ENCODE data around the gene EIF4ENIF1. TPM values are rescaled to one million over a fixed set of nuclear protein-coding genes. Genes with fewer than 3 reads are reported as not detected.
"Not testable (repeated sequence)": the region's sequence is repeated elsewhere in the genome, so short reads cannot be mapped to it uniquely, and the experiment has no call there.

Gene EIF4ENIF1
- total RNA-seq, 1 experiment from 2014 or later, result 32.0 TPM

DNA sequence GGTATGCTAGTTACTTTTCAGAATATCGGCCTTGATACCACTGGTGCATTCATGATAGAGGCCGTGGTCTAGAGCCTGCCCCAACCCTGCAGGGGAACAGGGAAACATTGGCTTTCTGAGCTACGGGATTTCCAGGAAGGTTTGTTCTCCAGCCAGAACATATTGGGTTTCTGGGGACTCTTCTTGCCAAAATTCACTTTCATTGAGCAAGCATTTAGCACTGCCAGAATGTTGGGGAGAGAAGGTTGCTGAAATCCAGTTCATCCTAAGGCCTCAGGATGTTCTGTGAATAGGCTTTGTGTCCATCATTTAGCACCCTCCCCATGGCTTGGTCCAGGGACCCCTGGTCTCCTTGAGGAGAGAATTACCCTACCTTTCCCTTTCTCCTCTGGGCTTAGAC is 53.5 kb downstream of the EIF4ENIF1 start:
- Mint-ChIP-seq H3K27ac (ENCODE audit: unreplicated experiment) (no peak overlapping the region), H3K9me3 (ENCODE audit: low read depth, unreplicated experiment) (no peaks in the 10 kb centered on the region), H3K27me3 (ENCODE audit: unreplicated experiment) (no peaks in the 10 kb centered on the region), H3K4me3 (ENCODE audit: low read depth, unreplicated experiment) (no peak overlapping the region), H3K4me1 (ENCODE audit: low read depth, unreplicated experiment) (no peaks in the 10 kb centered on the region), H3K36me3 (ENCODE audit: insufficient read depth, unreplicated experiment) (peaks cover 77% of the 10 kb centered on the region)
- no TSS peak for BruUV-seq (replicated peaks)
- DNase-seq, result no peak
- CTCF ChIA-PET, result no interaction called here
- intact Hi-C loops (cut with micrococcal nuclease; ENCODE audit: unreplicated experiment), result no loop called here
- TF ChIP-seq CTCF (IDR thresholded peaks at IDR 0.05; ENCODE audit: unreplicated experiment), result no peak

DNA sequence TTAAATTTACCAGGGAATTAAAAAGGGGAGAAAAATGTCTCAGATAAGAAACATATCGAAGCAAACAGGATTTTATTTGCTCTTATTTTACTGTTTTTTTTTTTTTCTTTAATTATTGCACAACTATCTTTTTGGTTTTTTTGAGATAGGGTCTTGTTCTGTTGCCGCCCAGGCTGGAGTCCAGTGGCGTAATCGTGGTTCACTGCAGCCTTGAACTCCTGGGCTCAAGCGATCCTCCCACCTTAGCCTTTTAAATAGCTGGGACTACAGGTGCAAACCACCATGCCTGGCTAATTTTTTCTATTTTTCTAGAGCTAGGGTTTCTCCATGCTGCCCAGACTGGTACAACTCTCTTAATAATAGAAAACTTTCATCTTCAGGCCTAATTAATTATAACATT is 57.7 kb downstream of the EIF4ENIF1 start:
- Mint-ChIP-seq H3K4me1 (ENCODE audit: low read depth, unreplicated experiment) (no peaks in the 10 kb centered on the region), H3K27ac (ENCODE audit: unreplicated experiment) (no peak overlapping the region), H3K27me3 (ENCODE audit: unreplicated experiment) (no peaks in the 10 kb centered on the region), H3K36me3 (ENCODE audit: insufficient read depth, unreplicated experiment) (peaks cover 89% of the 10 kb centered on the region), H3K9me3 (ENCODE audit: low read depth, unreplicated experiment) (no peaks in the 10 kb centered on the region), H3K4me3 (ENCODE audit: low read depth, unreplicated experiment) (no peak overlapping the region)
- no peak for TF ChIP-seq CTCF (IDR thresholded peaks at IDR 0.05; ENCODE audit: unreplicated experiment)
- CTCF ChIA-PET, result no interaction called here
- no peak for DNase-seq
- intact Hi-C loops (cut with micrococcal nuclease; ENCODE audit: unreplicated experiment), result no loop called here
- no TSS peak for BruUV-seq (replicated peaks)

DNA sequence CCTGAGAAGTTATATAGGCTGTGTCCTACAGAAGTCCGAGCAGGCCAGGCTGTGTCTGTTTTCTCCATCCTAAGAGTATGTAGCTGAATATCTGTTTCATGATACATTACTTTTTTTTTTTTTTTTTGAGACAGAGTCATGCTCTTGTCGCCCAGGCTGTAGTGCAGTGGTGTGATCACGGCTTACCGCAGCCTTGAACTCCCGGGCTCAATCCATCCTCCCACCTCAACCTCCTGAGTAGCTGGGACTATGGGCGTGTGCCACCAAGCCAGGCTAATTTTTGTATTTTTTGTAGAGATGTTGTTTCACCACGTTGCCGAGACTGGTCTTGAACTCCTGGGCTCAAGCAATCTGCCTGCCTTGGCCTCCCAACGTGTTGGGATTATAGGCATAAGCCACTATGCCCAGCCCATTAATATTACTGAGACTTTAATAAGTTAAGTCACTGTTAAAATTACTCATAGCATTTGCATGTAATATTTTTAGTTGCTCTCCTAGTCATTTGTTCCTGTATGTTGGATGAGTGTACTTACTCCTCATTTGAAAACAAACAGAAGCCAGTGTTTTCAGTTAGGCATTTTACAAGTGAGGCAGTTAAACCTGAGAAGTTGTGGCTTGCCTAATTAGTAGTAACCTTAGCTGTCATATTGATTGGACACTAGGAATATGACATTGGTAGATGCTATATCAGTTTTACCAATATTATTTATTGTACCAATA is 64.2 kb downstream of the EIF4ENIF1 start:
- peaks cover 83% of the 10 kb centered on the region for H3K36me3 Mint-ChIP-seq (ENCODE audit: insufficient read depth, unreplicated experiment)
- no TSS peak for BruUV-seq (replicated peaks)
- H3K27ac Mint-ChIP-seq (ENCODE audit: unreplicated experiment), result no peak overlapping the region

GRCh38 chr22:31402350-31402749 is 87.3 kb downstream of the EIF4ENIF1 start:
- DNase-seq; H3K4me1 Mint-ChIP-seq (ENCODE audit: low read depth, unreplicated experiment); H3K4me3 Mint-ChIP-seq (ENCODE audit: low read depth, unreplicated experiment); intact Hi-C loops (cut with micrococcal nuclease; ENCODE audit: unreplicated experiment); BruUV-seq (replicated peaks); H3K9me3 Mint-ChIP-seq (ENCODE audit: low read depth, unreplicated experiment); H3K27me3 Mint-ChIP-seq (ENCODE audit: unreplicated experiment); H3K27ac Mint-ChIP-seq (ENCODE audit: unreplicated experiment): not testable (repeated sequence)
- CTCF ChIA-PET, result interaction anchor here (0.6 kb wide), 1 partner anchor 1115 kb away, joined by 3 read pairs; no protein-coding TSS in a partner anchor
- H3K36me3 Mint-ChIP-seq (ENCODE audit: insufficient read depth, unreplicated experiment), result peaks cover 79% of the 10 kb centered on the region

More for the DNA sequence above, 64.2 kb downstream of the EIF4ENIF1 start:
- no peaks in the 10 kb centered on the region for H3K9me3 Mint-ChIP-seq (ENCODE audit: low read depth, unreplicated experiment)
- intact Hi-C loops (cut with micrococcal nuclease; ENCODE audit: unreplicated experiment), result no loop called here
- no peaks in the 10 kb centered on the region for H3K27me3 Mint-ChIP-seq (ENCODE audit: unreplicated experiment)
- no peaks in the 10 kb centered on the region for H3K4me1 Mint-ChIP-seq (ENCODE audit: low read depth, unreplicated experiment)
- no peak for TF ChIP-seq CTCF (IDR thresholded peaks at IDR 0.05; ENCODE audit: unreplicated experiment)
- CTCF ChIA-PET, result no interaction called here
- H3K4me3 Mint-ChIP-seq (ENCODE audit: low read depth, unreplicated experiment), result no peak overlapping the region
- no peak for DNase-seq

- TF ChIP-seq CTCF (IDR thresholded peaks at IDR 0.05; ENCODE audit: unreplicated experiment), result no peak
- peaks cover under 1% of the 10 kb centered on the region for H3K27me3 Mint-ChIP-seq (ENCODE audit: unreplicated experiment)
- H3K36me3 Mint-ChIP-seq (ENCODE audit: insufficient read depth, unreplicated experiment), result peaks cover 55% of the 10 kb centered on the region
- TSS peak; percentile 70 for BruUV-seq (replicated peaks)
- H3K27ac Mint-ChIP-seq (ENCODE audit: unreplicated experiment), result peak overlapping the region; percentile 88
- H3K4me1 Mint-ChIP-seq (ENCODE audit: low read depth, unreplicated experiment), result no peaks in the 10 kb centered on the region
- no peak for DNase-seq
- CTCF ChIA-PET, result no interaction called here
- H3K4me3 Mint-ChIP-seq (ENCODE audit: low read depth, unreplicated experiment), result peak overlapping the region; percentile 93
- intact Hi-C loops (cut with micrococcal nuclease; ENCODE audit: unreplicated experiment), result no loop called here
- no peaks in the 10 kb centered on the region for H3K9me3 Mint-ChIP-seq (ENCODE audit: low read depth, unreplicated experiment)
Measured at GRCh38 chr22:31400023-31400397, 89.6 kb downstream of the EIF4ENIF1 start.
